HEK293T (cell line): ENCODE data around the gene EPHB1.

Experiments used
- CTCF ChIA-PET: fragments of 350-600 bp; formaldehyde crosslinking; extraction: SDS; loops from one replicate; lab custom pipeline; 2021; ENCODE audit warnings: antibody characterized with exemption, inconsistent platforms; lab: Yijun Ruan, JAX
- POLR2A ChIA-PET: fragments of 350-600 bp; formaldehyde crosslinking; extraction: SDS; loops from one replicate; lab custom pipeline; 2020; ENCODE audit warnings: antibody characterized with exemption, inconsistent platforms; lab: Yijun Ruan, JAX
- DNase-seq: peaks from one replicate; pipeline ENCODE4 v3.0.0; 2012; ENCODE audit warnings: mixed read lengths; ENCODE audit errors: extremely low spot score
- ARNT ChIP-seq: fragments of 450-650 bp; IDR thresholded peaks from 2 replicates; pipeline ENCODE4 v1.6.1; 2017; ENCODE audit warnings: mild to moderate bottlenecking
- BHLHE40 ChIP-seq: fragments of 450-650 bp; IDR thresholded peaks from 2 replicates; pipeline ENCODE4 v1.6.1; 2016; ENCODE audit warnings: mild to moderate bottlenecking, moderate library complexity, borderline replicate concordance
- CTBP1 ChIP-seq: fragments of 450-650 bp; IDR thresholded peaks from 2 replicates; pipeline ENCODE4 v1.6.1; 2016; ENCODE audit warnings: borderline replicate concordance
- ELF4 ChIP-seq: fragments of 450-650 bp; IDR thresholded peaks from 2 replicates; pipeline ENCODE4 v1.6.1; 2017; ENCODE audit warnings: antibody characterized with exemption
- FOXA1 ChIP-seq: fragments of 450-650 bp; IDR thresholded peaks from 2 replicates; pipeline ENCODE4 v1.6.1; 2016; ENCODE audit warnings: mild to moderate bottlenecking
- FOXK2 ChIP-seq: fragments of 450-650 bp; IDR thresholded peaks from 2 replicates; pipeline ENCODE4 v1.6.1; 2016; ENCODE audit warnings: mild to moderate bottlenecking
- FOXM1 ChIP-seq: fragments of 450-650 bp; IDR thresholded peaks from 2 replicates; pipeline ENCODE4 v1.6.1; 2017; ENCODE audit warnings: mild to moderate bottlenecking, borderline replicate concordance
- HDGF ChIP-seq: fragments of 450-650 bp; IDR thresholded peaks from 2 replicates; pipeline ENCODE4 v1.6.1; 2017; ENCODE audit warnings: antibody characterized with exemption, borderline replicate concordance
- L3MBTL2 ChIP-seq: fragments of 450-650 bp; conservative IDR thresholded peaks from 2 replicates; pipeline ENCODE4 v1.6.1; 2016; ENCODE audit warnings: mild to moderate bottlenecking
- LEF1 ChIP-seq: fragments of 450-650 bp; IDR thresholded peaks from 2 replicates; pipeline ENCODE4 v1.6.1; 2017; ENCODE audit warnings: mild to moderate bottlenecking, borderline replicate concordance
- NFRKB ChIP-seq: fragments of 450-650 bp; IDR thresholded peaks from 2 replicates; pipeline ENCODE4 v1.6.1; 2016; ENCODE audit warnings: mild to moderate bottlenecking, moderate library complexity
- SP1 ChIP-seq: fragments of 450-650 bp; IDR thresholded peaks from 2 replicates; pipeline ENCODE4 v1.6.1; 2017
- SUZ12 ChIP-seq: fragments of 450-650 bp; IDR thresholded peaks from 2 replicates; pipeline ENCODE4 v1.6.1; 2016; ENCODE audit warnings: mild to moderate bottlenecking
- TARDBP ChIP-seq: fragments of 450-650 bp; IDR thresholded peaks from 2 replicates; pipeline ENCODE4 v1.6.1; 2016
- ZNF384 ChIP-seq: fragments of 450-650 bp; IDR thresholded peaks from 2 replicates; pipeline ENCODE4 v1.6.1; 2016
- TF ChIP-seq, protein P1 (sequence below): fragments of 450-650 bp; IDR thresholded peaks from 2 replicates; pipeline ENCODE4 v1.6.1; 2016

EPHB1 gene

GRCh38 chr3:135214400-135214799, 419.3 kb downstream of the EPHB1 start:
- TF ChIP-seq L3MBTL2: no peak
- ChIA-PET CTCF (no interaction called here), POLR2A (no interaction called here)
- DNase-seq: no peak

DNA sequence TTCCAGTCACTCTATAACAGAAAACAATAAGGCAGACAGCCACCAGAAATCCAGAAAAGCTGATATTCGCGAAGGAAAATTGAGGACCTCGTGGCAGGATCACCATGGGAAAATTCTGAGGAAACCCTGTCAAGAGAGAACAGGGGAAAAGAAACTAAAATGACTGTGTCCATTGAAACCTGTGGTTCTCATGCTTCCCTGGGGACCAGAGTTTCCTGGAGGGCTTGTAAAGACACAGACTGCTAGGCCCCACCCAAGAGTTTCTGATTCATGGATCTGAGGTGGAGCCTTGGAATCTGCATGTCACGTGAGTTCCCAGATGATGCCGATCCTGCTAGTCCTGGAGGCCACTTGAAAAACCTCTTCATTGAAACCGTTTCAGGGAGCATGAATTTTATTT, 420.5 kb downstream of the EPHB1 start:
- POLR2A ChIA-PET: no interaction called here
- TF ChIP-seq, protein P1, sequence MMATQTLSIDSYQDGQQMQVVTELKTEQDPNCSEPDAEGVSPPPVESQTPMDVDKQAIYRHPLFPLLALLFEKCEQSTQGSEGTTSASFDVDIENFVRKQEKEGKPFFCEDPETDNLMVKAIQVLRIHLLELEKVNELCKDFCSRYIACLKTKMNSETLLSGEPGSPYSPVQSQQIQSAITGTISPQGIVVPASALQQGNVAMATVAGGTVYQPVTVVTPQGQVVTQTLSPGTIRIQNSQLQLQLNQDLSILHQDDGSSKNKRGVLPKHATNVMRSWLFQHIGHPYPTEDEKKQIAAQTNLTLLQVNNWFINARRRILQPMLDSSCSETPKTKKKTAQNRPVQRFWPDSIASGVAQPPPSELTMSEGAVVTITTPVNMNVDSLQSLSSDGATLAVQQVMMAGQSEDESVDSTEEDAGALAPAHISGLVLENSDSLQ: no peak
- TF ChIP-seq ELF4 (no peak), TARDBP (no peak), HDGF (no peak), LEF1 (no peak), ZNF384 (no peak), SUZ12 (no peak), ARNT (no peak), CTBP1 (no peak), FOXM1 (no peak), NFRKB (no peak), SP1 (no peak), FOXK2 (no peak), L3MBTL2 (no peak)
- CTCF ChIA-PET: no interaction called here
- no peak for DNase-seq

- CTCF ChIA-PET: no interaction called here
- DNase-seq: no peak
- TF ChIP-seq HDGF (no peak), LEF1 (no peak), TARDBP (no peak), FOXM1 (no peak), FOXK2 (no peak), ELF4 (no peak), SP1 (no peak), SUZ12 (no peak), ARNT (no peak), L3MBTL2 (no peak), CTBP1 (no peak), FOXA1 (no peak), NFRKB (no peak), BHLHE40 (no peak), ZNF384 (no peak)
- TF ChIP-seq, protein P1: no peak
- POLR2A ChIA-PET: no interaction called here
These were observed 421.6 kb downstream of the EPHB1 start for GRCh38 chr3:135216659-135217058.

DNA sequence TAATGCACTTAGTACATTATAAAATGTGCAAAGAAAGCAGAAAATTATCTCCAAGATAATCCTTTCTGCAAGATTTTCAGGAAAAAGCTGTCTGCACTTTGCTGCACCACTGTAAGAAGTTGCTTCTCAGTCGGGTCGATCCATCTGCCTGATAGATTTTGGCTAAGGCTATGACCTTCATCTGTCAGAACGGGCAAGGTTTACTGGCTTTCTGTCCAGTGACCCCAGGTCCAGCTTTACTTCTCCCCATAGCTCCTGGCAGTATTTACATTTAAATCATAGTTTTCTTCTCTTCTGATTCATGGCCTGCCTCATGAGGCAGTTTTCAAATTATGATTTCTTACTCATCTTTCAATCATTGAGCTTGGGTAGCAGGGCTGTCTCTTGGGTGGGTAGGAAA, 422.7 kb downstream of the EPHB1 start:
- DNase-seq: no peak
- TF ChIP-seq SP1: no peak
- TF ChIP-seq, protein P1: no peak
- TF ChIP-seq TARDBP: no peak
- TF ChIP-seq FOXA1: no peak
- TF ChIP-seq FOXK2: no peak
- no peak for TF ChIP-seq NFRKB
- TF ChIP-seq ARNT: no peak
- no peak for TF ChIP-seq ELF4
- no peak for TF ChIP-seq ZNF384
- TF ChIP-seq L3MBTL2: no peak
- no peak for TF ChIP-seq SUZ12
- TF ChIP-seq BHLHE40: no peak
- no peak for TF ChIP-seq HDGF
- TF ChIP-seq FOXM1: no peak
- TF ChIP-seq CTBP1: no peak
- no peak for TF ChIP-seq LEF1
- CTCF ChIA-PET: no interaction called here
- POLR2A ChIA-PET: no interaction called here

- CTCF ChIA-PET: no interaction called here
These were observed 423.2 kb downstream of the EPHB1 start for GRCh38 chr3:135218304-135218703.

GRCh38 chr3:135218782-135219181, 423.7 kb downstream of the EPHB1 start:
- TF ChIP-seq FOXK2 (no peak), NFRKB (no peak), BHLHE40 (no peak), SUZ12 (no peak), FOXA1 (no peak), HDGF (no peak), ARNT (no peak)
- DNase-seq: no peak
- CTCF ChIA-PET: no interaction called here
- POLR2A ChIA-PET: no interaction called here

More at GRCh38 chr3:135218304-135218703, 423.2 kb downstream of the EPHB1 start:
- DNase-seq: no peak
- no peak for TF ChIP-seq L3MBTL2
- TF ChIP-seq FOXA1: no peak
- no peak for TF ChIP-seq LEF1
- TF ChIP-seq HDGF: no peak
- TF ChIP-seq ZNF384: no peak
- no peak for TF ChIP-seq SP1
- no peak for TF ChIP-seq SUZ12
- no peak for TF ChIP-seq ELF4
- POLR2A ChIA-PET: no interaction called here

DNA sequence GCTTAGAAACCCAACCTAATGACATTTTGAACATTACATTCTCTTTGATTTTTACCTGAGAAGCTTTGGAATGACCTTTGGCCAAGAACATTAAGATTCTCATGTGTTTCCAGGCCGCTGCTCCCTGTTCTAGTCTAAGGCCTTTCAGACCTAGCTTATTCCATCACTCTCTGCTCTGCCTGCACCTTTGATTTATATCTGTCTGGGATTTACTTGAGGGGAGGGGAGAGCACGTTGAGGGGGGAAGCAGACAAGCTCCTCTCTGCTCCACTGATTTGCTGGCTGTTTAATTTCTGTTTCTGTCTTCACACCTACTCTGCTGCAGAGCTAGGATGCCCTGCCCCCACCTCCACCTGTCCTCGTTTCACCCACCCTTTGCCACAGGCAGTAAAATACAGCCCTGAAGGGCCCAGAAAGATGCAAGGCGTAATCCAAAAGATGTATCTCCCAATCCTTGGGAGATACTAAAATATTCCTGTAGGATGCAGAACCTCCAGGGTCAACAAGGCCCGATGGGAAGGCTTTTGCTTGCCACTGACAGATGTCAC, 429.8 kb downstream of the EPHB1 start:
- no peak for TF ChIP-seq SP1
- TF ChIP-seq, protein P1: no peak
- TF ChIP-seq ELF4: no peak
- no peak for TF ChIP-seq SUZ12
- no peak for TF ChIP-seq HDGF
- TF ChIP-seq FOXA1: no peak
- no peak for TF ChIP-seq BHLHE40
- no peak for TF ChIP-seq FOXM1
- TF ChIP-seq ZNF384: no peak
- no peak for TF ChIP-seq LEF1
- TF ChIP-seq FOXK2: no peak
- TF ChIP-seq L3MBTL2: no peak
- TF ChIP-seq NFRKB: no peak
- TF ChIP-seq TARDBP: no peak
- no peak for TF ChIP-seq CTBP1
- CTCF ChIA-PET: no interaction called here
- POLR2A ChIA-PET: no interaction called here
- no peak for DNase-seq
